H1 (cell line): Measurements from ENCODE around the gene AIG1. TPM values are rescaled to one million over a fixed set of nuclear protein-coding genes. Genes with fewer than 3 reads are reported as not detected.

Source experiments
- CTCF ChIA-PET: fragments of 300-600 bp; sonication (Branson Sonifier 250); formaldehyde crosslinking; loops from one replicate; lab custom pipeline; 2021; ENCODE audit not compliant: partially characterized antibody; lab: Charles Lee
- POLR2A ChIA-PET: fragments of 300-600 bp; sonication (Branson Sonifier 250); formaldehyde crosslinking; loops from one replicate; lab custom pipeline; 2021; ENCODE audit warnings: inconsistent platforms; ENCODE audit not compliant: partially characterized antibody; lab: Charles Lee
- DNase-seq, 2 experiments: peaks; one replicate each; pipeline versions ENCODE4 v3.0.0 to v3.0.0-alpha.2; 2010 to 2022; ENCODE audit warnings: low spot score in 2 of 2, low read depth in 1 of 2, mixed read lengths in 1 of 2
- FAIRE-seq: peaks from 2 replicates; lab custom pipeline; 2011; peaks lifted over from hg19 to GRCh38; lab: Jason Lieb, UNC
- H2AFZ ChIP-seq: 2 replicates; pipeline ENCODE4 v1.8.1; 2012; ENCODE audit warnings: low read length, inconsistent platforms
- H2AK5ac ChIP-seq: 2 replicates; pipeline ENCODE4 v1.6.1; 2013; ENCODE audit warnings: low read depth, low read length
- H2BK120ac ChIP-seq: replicated peaks from 2 replicates; pipeline ENCODE3; 2013; ENCODE audit warnings: low read depth, low read length, inconsistent platforms
- H2BK12ac ChIP-seq: 2 replicates; pipeline ENCODE4 v1.6.1; 2013; ENCODE audit warnings: low read depth, low read length
- H2BK15ac ChIP-seq: 2 replicates; pipeline ENCODE4 v1.6.1; 2013; ENCODE audit warnings: low read length
- H2BK20ac ChIP-seq: 2 replicates; pipeline ENCODE4 v1.6.1; 2013; ENCODE audit warnings: low read length
- H2BK5ac ChIP-seq: 2 replicates; pipeline ENCODE4 v1.6.1; 2013; ENCODE audit warnings: low read depth, low read length
- H3K14ac ChIP-seq: 2 replicates; pipeline ENCODE4 v1.6.1; 2013; ENCODE audit warnings: inconsistent platforms; ENCODE audit not compliant: insufficient read length
- H3K18ac ChIP-seq: 2 replicates; pipeline ENCODE4 v1.6.1; 2013; ENCODE audit warnings: low read length; ENCODE audit errors: extremely low read depth
- H3K23ac ChIP-seq: 2 replicates; pipeline ENCODE4 v1.6.1; 2013; ENCODE audit warnings: inconsistent platforms; ENCODE audit not compliant: insufficient read length
- H3K23me2 ChIP-seq: 2 replicates; pipeline ENCODE4 v1.6.1; 2013; ENCODE audit warnings: low read depth, low read length
- H3K27ac ChIP-seq: 2 replicates; pipeline ENCODE4 v1.6.1; 2011; ENCODE audit warnings: low read depth, low read length, inconsistent platforms
- H3K27me3 ChIP-seq, 4 experiments: replicated peaks in 1 of 4; 1 replicate in 1 of 4; 2 replicates in 3 of 4; pipeline versions ENCODE4 v1.6.1 to v1.8.1; 2011 to 2013; ENCODE audit warnings: low read length in 3 of 4, mild to moderate bottlenecking in 3 of 4, inconsistent platforms in 2 of 4, mixed read lengths in 2 of 4, moderate library complexity in 1 of 4; ENCODE audit not compliant: control insufficient read depth in 3 of 4, insufficient read depth in 3 of 4; ENCODE audit errors: extremely low read depth in 1 of 4
- H3K36me3 ChIP-seq, 4 experiments: 2 replicates each; pipeline versions ENCODE4 v1.6.1 to v1.8.1; 2011 to 2013; ENCODE audit warnings: mild to moderate bottlenecking in 4 of 4, low read length in 3 of 4, moderate library complexity in 2 of 4, control low read depth in 1 of 4, inconsistent platforms in 1 of 4; ENCODE audit not compliant: insufficient read depth in 4 of 4, control insufficient read depth in 2 of 4
- H3K4ac ChIP-seq: replicated peaks from 2 replicates; pipeline ENCODE3; 2013; ENCODE audit warnings: low read length, low read depth, mixed read lengths, inconsistent platforms; ENCODE audit not compliant: insufficient read length
- H3K4me1 ChIP-seq, 4 experiments: replicated peaks in 1 of 4; 1 replicate in 1 of 4; 2 replicates in 3 of 4; pipeline versions ENCODE4 v1.6.1 to v1.8.1; 2011 to 2013; ENCODE audit warnings: low read length in 3 of 4, inconsistent platforms in 2 of 4, mixed read lengths in 1 of 4; ENCODE audit not compliant: insufficient read depth in 4 of 4, control insufficient read depth in 3 of 4
- H3K4me2 ChIP-seq, 2 experiments: 2 replicates each; pipeline versions ENCODE4 v1.6.1 to v1.8.1; 2011 to 2013; ENCODE audit warnings: low read depth in 2 of 2, low read length in 2 of 2, control low read depth in 1 of 2, inconsistent platforms in 1 of 2, mild to moderate bottlenecking in 1 of 2; ENCODE audit not compliant: insufficient read depth in 1 of 2
- H3K4me3 ChIP-seq, 4 experiments: fragments of 200-600, 300-600 bp in 1 of 4; sonication (generic), shearing (Covaris generic), sonication (Bioruptor Twin) in 1 of 4; 2 replicates each; pipeline versions ENCODE4 v1.5.1 to v1.8.1; 2011 to 2016; ENCODE audit warnings: low read length in 4 of 4, low read depth in 3 of 4, control low read depth in 2 of 4, inconsistent platforms in 2 of 4, mild to moderate bottlenecking in 2 of 4, mixed read lengths in 1 of 4, moderate library complexity in 1 of 4; ENCODE audit not compliant: insufficient read depth in 2 of 4; ENCODE audit errors: extremely low read depth in 1 of 4
- H3K56ac ChIP-seq: replicated peaks from 2 replicates; pipeline ENCODE3; 2013; ENCODE audit warnings: low read depth, mild to moderate bottlenecking, mixed read lengths, low read length, inconsistent platforms; ENCODE audit not compliant: insufficient read length
- H3K79me1 ChIP-seq: 2 replicates; pipeline ENCODE4 v1.6.1; 2013; ENCODE audit warnings: low read depth, low read length, control low read depth
- H3K79me2 ChIP-seq, 2 experiments: 2 replicates each; pipeline versions ENCODE4 v1.6.1 to v1.8.1; 2012 to 2013; ENCODE audit warnings: low read length in 2 of 2, mild to moderate bottlenecking in 2 of 2, inconsistent platforms in 1 of 2; ENCODE audit not compliant: insufficient read depth in 2 of 2, control insufficient read depth in 1 of 2
- H3K9ac ChIP-seq, 4 experiments: replicated peaks in 1 of 4; 1 replicate in 1 of 4; 2 replicates in 3 of 4; pipeline versions ENCODE4 v1.6.1 to v1.8.1; 2011 to 2013; ENCODE audit warnings: low read depth in 3 of 4, low read length in 3 of 4, control low read depth in 2 of 4, mild to moderate bottlenecking in 2 of 4, moderate library complexity in 2 of 4, inconsistent platforms in 1 of 4; ENCODE audit errors: extremely low read depth in 1 of 4
- H3K9me3 ChIP-seq, 2 experiments: 2 replicates each; pipeline versions ENCODE4 v1.6.1 to v1.8.1; 2012 to 2013; ENCODE audit warnings: mild to moderate bottlenecking in 2 of 2, moderate library complexity in 2 of 2, control low read depth in 1 of 2, inconsistent platforms in 1 of 2, low read depth in 1 of 2, low read length in 1 of 2, mixed read lengths in 1 of 2; ENCODE audit not compliant: insufficient read depth in 2 of 2
- H4K20me1 ChIP-seq, 2 experiments: replicated peaks in 1 of 2; 2 replicates each; pipeline versions ENCODE3 to v1.8.1; 2011 to 2013; ENCODE audit warnings: inconsistent platforms in 2 of 2, low read length in 2 of 2, mild to moderate bottlenecking in 1 of 2; ENCODE audit not compliant: insufficient read depth in 2 of 2, control insufficient read depth in 1 of 2
- H4K5ac ChIP-seq: 2 replicates; pipeline ENCODE4 v1.6.1; 2013; ENCODE audit warnings: low read length, low read depth, mixed read lengths, inconsistent platforms; ENCODE audit not compliant: insufficient read length
- H4K8ac ChIP-seq: 2 replicates; pipeline ENCODE4 v1.8.0; 2013; ENCODE audit warnings: mild to moderate bottlenecking, moderate library complexity, low read length, inconsistent platforms; ENCODE audit not compliant: insufficient read depth; ENCODE audit errors: extremely low read depth
- H4K91ac ChIP-seq: replicated peaks from 2 replicates; pipeline ENCODE3; 2013; ENCODE audit warnings: low read length, mixed read lengths, inconsistent platforms; ENCODE audit not compliant: insufficient read length
- EGR1 ChIP-seq: IDR thresholded peaks from 2 replicates; pipeline ENCODE4 v1.6.1; 2011; ENCODE audit warnings: low read depth, low read length, borderline replicate concordance
- EZH2 ChIP-seq: fragments of 200-600 bp; sonication (generic); IDR thresholded peaks from 2 replicates; pipeline ENCODE4 v1.7.1; 2012; ENCODE audit warnings: low read depth, mild to moderate bottlenecking, moderate library complexity, low read length, inconsistent platforms; ENCODE audit not compliant: severe bottlenecking
- JUN ChIP-seq: IDR thresholded peaks from 2 replicates; pipeline ENCODE4 v1.6.1; 2011; ENCODE audit warnings: low read depth, mild to moderate bottlenecking, improper control_type of control experiment, low read length
- NANOG ChIP-seq: IDR thresholded peaks from 2 replicates; pipeline ENCODE4 v1.6.1; 2011; ENCODE audit warnings: low read length, low read depth, mild to moderate bottlenecking, inconsistent platforms; ENCODE audit not compliant: insufficient read depth, poor library complexity, severe bottlenecking
- PHF8 ChIP-seq: fragments of 200-600 bp; sonication (generic); conservative IDR thresholded peaks from 2 replicates; pipeline ENCODE4 v1.7.1; 2012; ENCODE audit warnings: low read depth, mild to moderate bottlenecking, inconsistent platforms, low read length, moderate library complexity
- SRF ChIP-seq: IDR thresholded peaks from 2 replicates; pipeline ENCODE4 v1.6.1; 2011; ENCODE audit warnings: mild to moderate bottlenecking, low read depth, low read length, moderate library complexity
- ZNF274 ChIP-seq: IDR thresholded peaks from 2 replicates; pipeline ENCODE4 v1.7.0; 2012; ENCODE audit warnings: low read length, borderline replicate concordance; ENCODE audit errors: extremely low read depth
- WGBS, 2 experiments: shearing (Covaris generic) in 1 of 2; methylation state at CpG; one replicate each; pipeline versions ENCODE4 v1.1.6 to v1.1.7; 2013 to 2015; ENCODE audit warnings: low lambda C conversion rate in 2 of 2, mixed read lengths in 2 of 2, inconsistent platforms in 1 of 2, low coverage in 1 of 2, missing lambda C conversion rate in 1 of 2; ENCODE audit not compliant: insufficient replicate concordance in 2 of 2, insufficient coverage in 1 of 2, insufficient read length in 1 of 2; ENCODE audit errors: extremely low coverage in 1 of 2, missing lambda C conversion rate in 1 of 2; 5-methylcytosine and 5-hydroxymethylcytosine counted together
- polyA plus RNA-seq, 7 experiments: library from polyadenylated mRNA; depleted of rRNA in 3 of 7; stranded (reverse) in 5 of 7; unstranded in 2 of 7; fragments of >200 nt in 5 of 7; fragments of 200-250 nt in 2 of 7; gene quantifications; 1 replicate in 5 of 7; 2 replicates in 1 of 7; 4 replicates in 1 of 7; pipeline versions ENCODE4 v1.2.1 to v1.2.3, GENCODE V29; 2011 to 2013; ENCODE audit warnings: missing spikeins in 2 of 7, mixed read lengths in 2 of 7
- total RNA-seq: library from RNA; stranded (reverse); fragmentation: NEBNext Ultra II Directional; extraction: Animal tissue kit (Norgen Biotek cat#: 25700); gene quantifications from 2 replicates; pipeline ENCODE4 v1.2.1, GENCODE V29; 2021

Gene AIG1
- total and polyA plus RNA-seq, 2 of the 8 experiments (the other 6 are each of a cell fraction or from before 2014, with no cell fraction given): 56.6 to 58.4 TPM

GRCh38 chr6:143174951-143175350 is 114.3 kb downstream of the AIG1 start:
- no peaks in the 10 kb centered on the region for H3K79me2 ChIP-seq
- H4K91ac ChIP-seq: no peak overlapping the region
- H3K56ac ChIP-seq: no peak overlapping the region
- H3K27me3 ChIP-seq: no peaks in the 10 kb centered on the region
- no peak overlapping the region for H3K4me3 ChIP-seq
- ChIA-PET CTCF (interaction anchor here (0.6 to 3.3 kb wide), 7 partner anchors 9 to 163 kb away, joined by 3 to 16 read pairs (median 3); no protein-coding TSS in a partner anchor), POLR2A (no interaction called here)
- H3K79me1 ChIP-seq: no peaks in the 10 kb centered on the region; the same call in 1 of the 2 replicates
- H3K23ac ChIP-seq: no peak overlapping the region
- H2AFZ ChIP-seq: no peak overlapping the region
- no peak overlapping the region for H2BK5ac ChIP-seq
- no peak overlapping the region for H4K5ac ChIP-seq
- WGBS, 2 experiments: 94% methylated on average over 1 of the region's 1 CpG; no CpG with 5 or more reads in 1 of the 2 experiments
- H3K4me2 ChIP-seq: no peak overlapping the region
- no peak overlapping the region for H3K18ac ChIP-seq
- no peak overlapping the region for H2BK12ac ChIP-seq
- no peak overlapping the region for H2BK120ac ChIP-seq
- H3K27ac ChIP-seq: no peak overlapping the region
- no peak for FAIRE-seq
- no peaks in the 10 kb centered on the region; a peak in 2 of 8 replicates for H3K36me3 ChIP-seq
- no peak overlapping the region for H3K4ac ChIP-seq
- no peaks in the 10 kb centered on the region for H3K9me3 ChIP-seq
- no peaks in the 10 kb centered on the region for H3K23me2 ChIP-seq
- H3K14ac ChIP-seq: no peak overlapping the region
- H2AK5ac ChIP-seq: no peak overlapping the region
- H4K8ac ChIP-seq: no peak overlapping the region
- DNase-seq: no peak
- no peak overlapping the region for H3K9ac ChIP-seq
- H4K20me1 ChIP-seq: no peaks in the 10 kb centered on the region
- H2BK20ac ChIP-seq: no peak overlapping the region
- no peaks in the 10 kb centered on the region for H3K4me1 ChIP-seq
- TF ChIP-seq SRF: no peak
- no peak for TF ChIP-seq EGR1
- TF ChIP-seq EZH2: no peak
- no peak for TF ChIP-seq JUN
- no peak for TF ChIP-seq NANOG
- no peak for TF ChIP-seq PHF8
- no peak for TF ChIP-seq ZNF274
- TF ChIP-seq, all 59 proteins: peak for 0
- H2BK15ac ChIP-seq: no peak overlapping the region
